ENCODE results near the gene DLL3. TPM values are rescaled to one million over a fixed set of nuclear protein-coding genes. Genes with fewer than 3 reads are reported as not detected.

DLL3 gene
- total and polyA plus RNA-seq, 9 of the 15 experiments (the other 6 are each of a cell fraction or from before 2014, with no cell fraction given), result 0.80 to 6.3 (median 1.2) TPM

GRCh38 chr19:39497996-39498797 lies 550 bp upstream of the DLL3 start (continued):
- TF ChIP-seq CTCFL (IDR thresholded peaks at IDR 0.05; ENCODE audit: borderline replicate concordance, insufficient read depth, low read depth, low read length, poor library complexity, severe bottlenecking) (peak; percentile 48), TAF1 (IDR thresholded peaks at IDR 0.05; ENCODE audit: control insufficient read depth, extremely low read depth, insufficient read depth, low read length, severe bottlenecking) (peak; percentile 29), MEIS2 (IDR thresholded peaks at IDR 0.05; ENCODE audit: partially characterized antibody) (peak; percentile 67), POLR2AphosphoS2 (IDR thresholded peaks at IDR 0.05; ENCODE audit: low read length) (no peak), RFX7 (CRISPR knock-in tag; IDR thresholded peaks at IDR 0.05) (no peak), SIN3A (IDR thresholded peaks at IDR 0.05; ENCODE audit: borderline replicate concordance in 2 of 2, control insufficient read depth in 1 of 2, low read depth in 2 of 2, low read length in 2 of 2) (no peak; a peak in 1 of 4 replicates), ZNF764 (CRISPR knock-in tag; IDR thresholded peaks at IDR 0.05; ENCODE audit: low read depth) (no peak), PTRF (tag; IDR thresholded peaks at IDR 0.05) (no peak), POLR2G (IDR thresholded peaks at IDR 0.05; ENCODE audit: low read depth, low read length) (peak; percentile 63), KDM1A (IDR thresholded peaks at IDR 0.05) (peak; percentile 16 to 60; a peak in 1 of 4 replicates), ZNF639 (CRISPR knock-in tag; conservative IDR thresholded peaks at IDR 0.05 in 1 of 2, IDR thresholded peaks at IDR 0.05 in 1 of 2) (no peak), KLF13 (tag; IDR thresholded peaks at IDR 0.05; ENCODE audit: borderline replicate concordance, low read depth) (0 out of 2 replicates have a peak, but pooled peaks have one; percentile 16), PKNOX1 (IDR thresholded peaks at IDR 0.05) (peak; percentile 87), ZBTB1 (CRISPR knock-in tag; IDR thresholded peaks at IDR 0.05; ENCODE audit: borderline replicate concordance, low read depth) (no peak)
- TF ChIP-seq, protein P1, sequence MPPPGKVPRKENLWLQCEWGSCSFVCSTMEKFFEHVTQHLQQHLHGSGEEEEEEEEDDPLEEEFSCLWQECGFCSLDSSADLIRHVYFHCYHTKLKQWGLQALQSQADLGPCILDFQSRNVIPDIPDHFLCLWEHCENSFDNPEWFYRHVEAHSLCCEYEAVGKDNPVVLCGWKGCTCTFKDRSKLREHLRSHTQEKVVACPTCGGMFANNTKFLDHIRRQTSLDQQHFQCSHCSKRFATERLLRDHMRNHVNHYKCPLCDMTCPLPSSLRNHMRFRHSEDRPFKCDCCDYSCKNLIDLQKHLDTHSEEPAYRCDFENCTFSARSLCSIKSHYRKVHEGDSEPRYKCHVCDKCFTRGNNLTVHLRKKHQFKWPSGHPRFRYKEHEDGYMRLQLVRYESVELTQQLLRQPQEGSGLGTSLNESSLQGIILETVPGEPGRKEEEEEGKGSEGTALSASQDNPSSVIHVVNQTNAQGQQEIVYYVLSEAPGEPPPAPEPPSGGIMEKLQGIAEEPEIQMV (tag; conservative IDR thresholded peaks at IDR 0.05; ENCODE audit: low read depth), result peak; percentile 93

Data from K562 (cell line).